AG09319 (cell line): ENCODE results near the gene GPR35.
"Not testable (repeated sequence)": the region's sequence is repeated elsewhere in the genome, so short reads cannot be mapped to it uniquely, and the experiment has no call there.

ENCODE experiments used
- DNase-seq: peaks from one replicate; pipeline ENCODE4 v3.0.0-alpha.2; 2010; ENCODE audit warnings: low read depth; ENCODE audit errors: extremely low read depth
- TF ChIP-seq, protein P1 (sequence below): IDR thresholded peaks from 2 replicates; pipeline ENCODE4 v1.5.1; 2011; ENCODE audit warnings: low read depth, mild to moderate bottlenecking, inconsistent platforms, low read length, moderate library complexity

Gene GPR35

DNA sequence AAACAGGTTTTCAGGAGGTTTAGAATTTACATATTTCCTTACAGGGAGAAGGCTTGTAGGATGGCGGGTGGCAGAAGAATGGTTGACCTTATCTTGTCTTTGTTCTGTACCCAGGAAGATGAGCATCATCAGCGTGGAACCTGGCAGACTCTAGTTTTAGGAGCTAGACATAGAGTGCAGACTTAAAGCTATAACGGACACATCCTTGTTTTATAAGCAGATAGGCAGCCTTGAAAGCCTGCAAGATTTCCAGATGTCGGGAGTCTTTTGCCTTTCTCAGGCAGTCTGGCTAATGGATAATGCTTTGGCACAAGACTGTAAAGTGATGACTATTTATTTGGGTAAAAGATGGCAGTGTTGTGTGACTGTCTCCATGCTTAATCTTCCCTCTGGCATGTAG lies 45.7 kb downstream of the GPR35 start:
- TF ChIP-seq, protein P1, sequence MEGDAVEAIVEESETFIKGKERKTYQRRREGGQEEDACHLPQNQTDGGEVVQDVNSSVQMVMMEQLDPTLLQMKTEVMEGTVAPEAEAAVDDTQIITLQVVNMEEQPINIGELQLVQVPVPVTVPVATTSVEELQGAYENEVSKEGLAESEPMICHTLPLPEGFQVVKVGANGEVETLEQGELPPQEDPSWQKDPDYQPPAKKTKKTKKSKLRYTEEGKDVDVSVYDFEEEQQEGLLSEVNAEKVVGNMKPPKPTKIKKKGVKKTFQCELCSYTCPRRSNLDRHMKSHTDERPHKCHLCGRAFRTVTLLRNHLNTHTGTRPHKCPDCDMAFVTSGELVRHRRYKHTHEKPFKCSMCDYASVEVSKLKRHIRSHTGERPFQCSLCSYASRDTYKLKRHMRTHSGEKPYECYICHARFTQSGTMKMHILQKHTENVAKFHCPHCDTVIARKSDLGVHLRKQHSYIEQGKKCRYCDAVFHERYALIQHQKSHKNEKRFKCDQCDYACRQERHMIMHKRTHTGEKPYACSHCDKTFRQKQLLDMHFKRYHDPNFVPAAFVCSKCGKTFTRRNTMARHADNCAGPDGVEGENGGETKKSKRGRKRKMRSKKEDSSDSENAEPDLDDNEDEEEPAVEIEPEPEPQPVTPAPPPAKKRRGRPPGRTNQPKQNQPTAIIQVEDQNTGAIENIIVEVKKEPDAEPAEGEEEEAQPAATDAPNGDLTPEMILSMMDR = no peak
- no peak for DNase-seq

DNA sequence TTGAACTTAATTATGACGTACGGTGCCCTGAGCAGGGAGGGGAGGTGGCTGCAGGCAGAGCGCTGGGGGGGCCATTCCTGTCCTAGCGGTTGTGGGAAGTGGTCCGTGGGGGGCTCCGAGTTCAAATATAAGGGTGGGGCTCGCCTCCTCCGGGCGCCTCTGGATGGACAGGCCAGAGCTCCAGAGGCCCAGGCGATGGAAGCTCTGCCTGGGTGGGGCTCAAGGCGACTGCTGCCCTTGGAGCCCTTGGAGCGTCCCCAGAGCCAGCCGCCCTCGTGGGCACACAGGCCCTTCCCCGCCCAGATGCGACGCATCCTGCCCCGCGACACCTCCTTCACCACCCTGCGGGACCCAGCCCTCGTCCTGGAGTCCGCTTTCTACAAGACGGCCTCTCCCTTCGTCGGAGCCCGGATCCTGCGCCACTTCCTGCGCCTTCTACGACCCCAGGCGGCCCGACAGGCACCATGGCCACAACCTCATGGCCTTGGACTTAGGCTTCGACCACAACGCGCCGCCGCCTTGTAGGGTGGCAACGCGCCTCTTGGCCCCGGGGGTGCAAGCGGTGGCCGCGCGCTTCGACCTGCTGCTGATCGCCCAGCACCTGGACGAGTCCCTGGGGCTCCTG lies 46.9 kb downstream of the GPR35 start:
- no peak for DNase-seq
- TF ChIP-seq, protein P1 = no peak

DNA sequence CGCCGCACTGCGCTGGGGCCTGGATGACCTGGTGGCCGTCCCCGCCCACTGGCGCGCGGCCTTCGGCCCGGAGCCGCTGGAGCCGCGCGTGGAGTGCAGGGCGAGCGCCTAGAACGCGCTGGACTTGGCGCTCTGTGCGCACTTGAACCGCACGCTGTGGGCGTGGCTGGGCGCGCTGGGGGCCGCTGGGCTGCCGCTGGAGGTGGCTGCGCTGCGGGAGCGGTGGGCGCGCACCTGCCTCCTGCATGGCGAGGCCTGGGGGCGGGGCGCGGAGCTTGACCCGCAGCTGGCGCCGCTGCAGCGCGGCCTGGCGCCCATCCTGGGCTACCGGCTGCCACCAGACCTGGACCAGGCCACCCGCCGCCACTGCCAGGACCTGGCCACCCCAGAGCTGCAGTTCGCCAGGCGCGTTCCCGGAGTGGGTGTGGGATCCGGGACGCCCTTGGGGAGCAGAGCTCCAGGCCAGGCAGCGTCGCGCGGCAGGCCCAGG lies 47.5 kb downstream of the GPR35 start:
- DNase-seq = no peak
- TF ChIP-seq, protein P1 = no peak

DNA sequence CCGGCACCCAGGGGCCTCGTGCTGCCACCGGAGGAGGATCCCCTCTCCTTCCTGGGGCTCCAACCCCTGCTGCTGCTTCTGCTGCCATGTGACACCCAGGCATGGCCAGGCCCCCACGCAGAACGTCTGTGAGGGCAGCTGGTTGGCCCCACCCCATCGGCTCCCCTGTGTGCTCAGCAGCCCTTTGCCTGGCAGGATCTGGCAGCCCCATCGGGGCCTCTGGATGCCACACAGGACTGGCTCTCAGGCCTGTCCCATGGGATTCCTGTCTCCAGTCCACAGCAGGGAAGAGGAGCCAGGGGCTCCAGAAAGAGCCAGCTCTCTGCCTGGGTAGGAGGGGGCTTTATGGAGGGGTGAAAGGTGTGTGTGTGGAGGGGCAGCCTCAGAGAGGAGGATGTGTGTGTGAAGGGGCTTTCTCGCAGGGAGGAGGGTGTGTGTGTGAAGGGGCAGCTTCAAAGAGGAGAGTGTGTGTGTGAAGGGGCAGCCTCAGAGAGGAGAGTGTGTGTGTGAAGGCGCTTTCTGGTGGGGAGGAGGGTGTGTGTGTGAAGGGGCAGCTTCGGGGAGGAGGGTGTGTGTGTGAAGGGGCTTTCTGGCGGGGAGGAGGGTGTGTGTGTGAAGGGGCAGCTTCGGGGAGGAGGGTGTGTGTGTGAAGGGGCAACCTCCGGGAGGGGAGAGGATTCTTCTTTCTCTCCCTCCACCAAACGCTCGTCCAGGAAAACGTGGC lies 49.3 kb downstream of the GPR35 start:
- not testable (repeated sequence) for DNase-seq

DNA sequence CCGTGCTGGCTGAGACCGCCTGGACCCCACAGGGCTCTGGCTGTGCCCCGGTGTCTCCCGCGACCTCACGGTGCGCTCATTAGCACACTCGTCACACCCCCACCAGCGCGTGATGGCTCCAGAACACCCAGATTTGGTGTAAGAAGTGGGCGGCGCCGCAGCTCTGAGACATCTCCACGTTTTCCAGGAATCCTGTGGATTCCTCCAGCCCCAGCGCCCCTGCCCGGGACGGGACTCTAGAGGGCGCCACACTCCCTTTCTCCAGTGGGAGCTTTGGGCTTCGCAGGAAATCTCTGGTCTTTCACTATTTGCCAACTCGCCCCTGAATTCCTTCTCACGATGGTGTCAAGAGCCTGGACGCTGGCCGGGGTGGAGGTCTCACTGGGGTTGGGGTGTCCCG lies 50.1 kb downstream of the GPR35 start:
- DNase-seq = not testable (repeated sequence)

DNA sequence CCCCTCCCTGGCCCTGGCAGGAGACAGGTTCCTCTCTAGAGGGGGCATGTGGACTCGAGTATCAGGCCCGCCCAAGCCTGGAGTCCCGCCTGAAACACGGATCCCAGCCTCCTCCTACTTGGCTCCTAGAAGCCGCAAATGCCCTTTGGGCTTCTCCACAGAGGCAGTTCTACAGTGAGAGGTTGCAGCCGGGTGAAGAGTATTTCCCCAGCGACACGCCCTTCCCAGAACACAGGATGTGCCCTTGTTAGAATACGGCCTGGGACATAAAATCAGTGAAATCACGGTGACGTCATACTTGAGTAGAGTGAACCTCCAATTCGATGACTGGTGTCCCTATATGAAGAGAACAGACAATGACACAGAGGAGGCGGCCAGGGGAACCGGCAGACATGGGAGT lies 52.8 kb downstream of the GPR35 start:
- DNase-seq = not testable (repeated sequence)

DNA sequence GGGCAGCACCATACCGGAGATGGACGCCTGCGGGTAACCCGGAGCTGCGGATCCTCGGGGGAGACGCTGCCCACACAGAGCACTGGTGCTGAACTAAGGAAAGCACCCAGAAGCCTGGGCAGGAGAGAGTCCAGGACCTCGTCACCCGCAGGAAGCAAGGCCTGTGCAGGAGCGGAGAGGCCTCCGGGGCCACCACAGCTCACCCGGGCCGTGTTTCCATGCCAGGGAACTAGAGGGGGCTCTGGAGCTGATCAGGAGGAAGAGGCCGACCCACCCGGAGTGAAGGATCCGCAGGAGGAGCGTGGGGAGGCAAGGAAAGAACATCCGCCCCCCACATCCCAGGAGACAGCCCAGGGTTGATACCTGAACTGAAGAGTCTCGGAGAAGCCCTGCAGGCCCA lies 53.6 kb downstream of the GPR35 start:
- not testable (repeated sequence) for DNase-seq

DNA sequence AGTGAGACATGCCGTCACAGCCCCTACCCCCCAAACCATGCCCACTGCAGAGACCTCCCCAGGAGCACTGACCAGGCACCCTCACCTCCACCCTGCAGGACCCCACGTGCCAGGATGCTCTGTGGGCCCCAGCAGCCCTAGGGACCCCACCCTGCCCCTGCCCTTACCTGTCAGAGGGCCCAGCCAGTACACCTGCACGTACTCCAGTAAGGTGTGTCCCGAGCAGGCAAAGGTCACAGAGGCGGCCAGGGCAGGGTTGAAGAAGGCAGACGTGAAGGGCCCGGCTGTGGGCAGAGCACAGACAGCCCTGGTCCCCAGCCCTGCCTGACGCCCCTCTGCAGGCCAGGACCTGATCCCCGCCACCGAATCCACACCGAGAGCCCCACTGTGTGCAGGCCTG lies 54.9 kb downstream of the GPR35 start:
- DNase-seq = not testable (repeated sequence)
